Ishikawa (cell line): ENCODE measurements around the gene RHOF.

Source experiments
- CEBPB ChIP-seq: IDR thresholded peaks from 2 replicates; pipeline ENCODE4 v1.6.1; 2012
- CREB1 ChIP-seq: IDR thresholded peaks from 2 replicates; pipeline ENCODE4 v1.6.1; 2012; ENCODE audit warnings: low read depth
- EGR1 ChIP-seq: IDR thresholded peaks from 2 replicates; pipeline ENCODE4 v1.6.1; 2012
- EP300 ChIP-seq: IDR thresholded peaks from 2 replicates; pipeline ENCODE4 v1.6.1; 2012; ENCODE audit warnings: borderline replicate concordance
- FOXM1 ChIP-seq: IDR thresholded peaks from 2 replicates; pipeline ENCODE4 v1.6.1; 2012; ENCODE audit warnings: low read depth, borderline replicate concordance
- NFIC ChIP-seq: IDR thresholded peaks from 2 replicates; pipeline ENCODE4 v1.6.1; 2012
- RAD21 ChIP-seq: IDR thresholded peaks from 2 replicates; pipeline ENCODE4 v1.6.1; 2012; ENCODE audit warnings: low read depth
- TAF1 ChIP-seq: IDR thresholded peaks from 2 replicates; pipeline ENCODE4 v1.6.1; 2012; ENCODE audit warnings: low read depth, mild to moderate bottlenecking
- TCF12 ChIP-seq: IDR thresholded peaks from 2 replicates; pipeline ENCODE4 v1.6.1; 2012; ENCODE audit warnings: low read depth
- TEAD4 ChIP-seq: IDR thresholded peaks from 2 replicates; pipeline ENCODE4 v1.6.1; 2012
- YY1 ChIP-seq: IDR thresholded peaks from 2 replicates; pipeline ENCODE4 v1.6.1; 2012; ENCODE audit warnings: low read depth
- ZBTB7A ChIP-seq: IDR thresholded peaks from 2 replicates; pipeline ENCODE4 v1.6.1; 2012; ENCODE audit warnings: low read depth
- TF ChIP-seq, protein P1 (sequence below): IDR thresholded peaks from 2 replicates; pipeline ENCODE4 v1.6.1; 2012
- TF ChIP-seq, protein P2 (sequence below): IDR thresholded peaks from 2 replicates; pipeline ENCODE4 v1.6.1; 2012
- TF ChIP-seq, protein P3 (sequence below): IDR thresholded peaks from 2 replicates; pipeline ENCODE4 v1.6.1; 2012; ENCODE audit warnings: low read depth, mild to moderate bottlenecking

Gene RHOF

DNA sequence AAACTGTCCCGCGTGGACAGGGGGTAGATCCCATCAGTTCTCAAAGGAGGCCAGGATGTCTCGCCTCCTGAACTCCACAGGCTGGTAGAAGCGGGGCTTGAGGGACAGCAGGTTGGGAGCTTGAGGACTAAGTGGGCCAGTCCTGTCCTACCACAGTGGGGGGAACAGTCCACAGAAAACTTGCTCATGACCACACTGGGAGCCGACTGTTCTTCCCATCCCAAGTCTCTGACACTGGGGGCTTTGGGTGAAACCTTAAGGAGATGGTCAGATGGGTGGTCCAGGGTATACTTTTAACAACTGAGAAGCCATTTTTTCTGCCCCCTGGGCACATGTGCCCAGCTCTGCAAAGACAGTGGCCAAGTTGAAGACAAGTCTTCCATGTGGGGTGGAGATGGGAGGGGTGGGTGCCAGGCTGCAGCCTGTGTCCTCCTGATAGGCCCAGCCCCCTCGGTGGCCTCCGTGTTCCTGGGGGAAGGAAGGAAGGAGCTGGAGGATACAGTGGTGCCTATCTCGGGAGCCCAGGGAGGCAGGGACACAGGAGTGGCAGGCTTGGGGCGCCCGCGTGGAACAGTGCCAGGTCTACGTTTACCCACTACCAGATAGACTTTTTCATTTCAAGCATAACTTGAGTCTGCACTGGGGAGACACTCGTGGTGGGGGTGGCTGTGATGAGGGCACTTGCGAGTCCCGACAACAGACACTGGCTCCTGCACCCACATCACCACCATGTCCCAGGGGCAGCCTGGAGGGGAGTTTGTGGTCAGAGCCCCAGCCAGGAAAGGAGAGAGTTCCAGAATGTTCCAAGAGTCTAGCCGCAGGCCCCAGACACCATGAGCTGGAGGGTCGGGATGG is 14.7 kb downstream of the RHOF start:
- TF ChIP-seq FOXM1 (no peak), CEBPB (no peak)
- TF ChIP-seq, protein P1, sequence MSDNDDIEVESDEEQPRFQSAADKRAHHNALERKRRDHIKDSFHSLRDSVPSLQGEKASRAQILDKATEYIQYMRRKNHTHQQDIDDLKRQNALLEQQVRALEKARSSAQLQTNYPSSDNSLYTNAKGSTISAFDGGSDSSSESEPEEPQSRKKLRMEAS, result no peak

DNA sequence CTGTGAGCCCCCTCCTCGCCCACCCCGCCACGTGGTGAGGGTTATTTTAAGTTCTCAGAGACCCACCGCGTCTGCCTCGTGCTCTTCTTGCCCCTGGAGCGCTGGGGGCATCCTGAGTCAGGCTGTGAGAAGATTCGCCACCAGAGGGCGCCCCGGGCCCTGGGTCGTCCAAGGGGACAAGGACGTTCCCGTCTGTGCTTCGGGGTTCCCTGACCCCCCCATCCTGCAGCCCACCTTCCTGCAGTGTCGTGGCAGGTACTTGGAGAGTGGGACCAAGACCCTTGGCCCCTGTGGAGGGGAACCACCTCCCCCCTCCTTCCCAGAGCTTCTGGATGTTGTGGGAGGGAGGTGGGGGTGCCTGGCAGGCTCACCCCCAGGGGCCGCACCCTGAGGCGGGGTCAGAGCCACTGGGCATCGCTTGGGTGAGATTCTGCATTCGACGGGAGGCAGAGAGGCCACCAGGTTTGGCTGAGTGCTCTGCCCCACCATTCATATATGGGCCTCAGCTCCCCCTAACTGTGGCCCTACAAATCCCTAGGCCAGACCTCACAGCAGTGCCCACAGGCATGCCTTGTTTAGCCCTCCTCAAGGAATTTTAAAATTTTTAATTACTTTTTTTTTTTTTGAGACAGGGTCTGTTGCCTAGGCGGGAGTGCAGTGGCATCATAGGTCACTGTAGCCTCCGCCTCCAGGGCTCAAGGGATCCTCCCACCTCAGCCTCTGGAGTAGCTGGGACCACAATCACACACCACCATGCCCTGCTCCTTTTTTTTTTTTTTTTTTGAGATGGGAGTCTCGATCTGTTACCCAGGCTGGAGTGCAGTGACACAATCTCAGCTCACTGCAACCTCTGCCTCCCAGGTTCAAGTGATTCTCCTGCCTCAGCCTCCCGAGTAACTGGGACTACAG is 17.0 kb downstream of the RHOF start:
- TF ChIP-seq CREB1 (no peak), FOXM1 (no peak), TCF12 (no peak), RAD21 (peak; percentile 63), TAF1 (0 out of 2 replicates have a peak, but pooled peaks have one; percentile 30), EP300 (peak; percentile 41; the same call in 1 of the 2 replicates), TEAD4 (no peak), ZBTB7A (peak; percentile 89), YY1 (no peak), CEBPB (no peak), EGR1 (no peak)
- TF ChIP-seq, protein P2, sequence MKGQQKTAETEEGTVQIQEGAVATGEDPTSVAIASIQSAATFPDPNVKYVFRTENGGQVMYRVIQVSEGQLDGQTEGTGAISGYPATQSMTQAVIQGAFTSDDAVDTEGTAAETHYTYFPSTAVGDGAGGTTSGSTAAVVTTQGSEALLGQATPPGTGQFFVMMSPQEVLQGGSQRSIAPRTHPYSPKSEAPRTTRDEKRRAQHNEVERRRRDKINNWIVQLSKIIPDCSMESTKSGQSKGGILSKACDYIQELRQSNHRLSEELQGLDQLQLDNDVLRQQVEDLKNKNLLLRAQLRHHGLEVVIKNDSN, result no peak
- TF ChIP-seq, protein P3, sequence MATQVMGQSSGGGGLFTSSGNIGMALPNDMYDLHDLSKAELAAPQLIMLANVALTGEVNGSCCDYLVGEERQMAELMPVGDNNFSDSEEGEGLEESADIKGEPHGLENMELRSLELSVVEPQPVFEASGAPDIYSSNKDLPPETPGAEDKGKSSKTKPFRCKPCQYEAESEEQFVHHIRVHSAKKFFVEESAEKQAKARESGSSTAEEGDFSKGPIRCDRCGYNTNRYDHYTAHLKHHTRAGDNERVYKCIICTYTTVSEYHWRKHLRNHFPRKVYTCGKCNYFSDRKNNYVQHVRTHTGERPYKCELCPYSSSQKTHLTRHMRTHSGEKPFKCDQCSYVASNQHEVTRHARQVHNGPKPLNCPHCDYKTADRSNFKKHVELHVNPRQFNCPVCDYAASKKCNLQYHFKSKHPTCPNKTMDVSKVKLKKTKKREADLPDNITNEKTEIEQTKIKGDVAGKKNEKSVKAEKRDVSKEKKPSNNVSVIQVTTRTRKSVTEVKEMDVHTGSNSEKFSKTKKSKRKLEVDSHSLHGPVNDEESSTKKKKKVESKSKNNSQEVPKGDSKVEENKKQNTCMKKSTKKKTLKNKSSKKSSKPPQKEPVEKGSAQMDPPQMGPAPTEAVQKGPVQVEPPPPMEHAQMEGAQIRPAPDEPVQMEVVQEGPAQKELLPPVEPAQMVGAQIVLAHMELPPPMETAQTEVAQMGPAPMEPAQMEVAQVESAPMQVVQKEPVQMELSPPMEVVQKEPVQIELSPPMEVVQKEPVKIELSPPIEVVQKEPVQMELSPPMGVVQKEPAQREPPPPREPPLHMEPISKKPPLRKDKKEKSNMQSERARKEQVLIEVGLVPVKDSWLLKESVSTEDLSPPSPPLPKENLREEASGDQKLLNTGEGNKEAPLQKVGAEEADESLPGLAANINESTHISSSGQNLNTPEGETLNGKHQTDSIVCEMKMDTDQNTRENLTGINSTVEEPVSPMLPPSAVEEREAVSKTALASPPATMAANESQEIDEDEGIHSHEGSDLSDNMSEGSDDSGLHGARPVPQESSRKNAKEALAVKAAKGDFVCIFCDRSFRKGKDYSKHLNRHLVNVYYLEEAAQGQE, result no peak
- TF ChIP-seq, protein P1, result peak; percentile 70

DNA sequence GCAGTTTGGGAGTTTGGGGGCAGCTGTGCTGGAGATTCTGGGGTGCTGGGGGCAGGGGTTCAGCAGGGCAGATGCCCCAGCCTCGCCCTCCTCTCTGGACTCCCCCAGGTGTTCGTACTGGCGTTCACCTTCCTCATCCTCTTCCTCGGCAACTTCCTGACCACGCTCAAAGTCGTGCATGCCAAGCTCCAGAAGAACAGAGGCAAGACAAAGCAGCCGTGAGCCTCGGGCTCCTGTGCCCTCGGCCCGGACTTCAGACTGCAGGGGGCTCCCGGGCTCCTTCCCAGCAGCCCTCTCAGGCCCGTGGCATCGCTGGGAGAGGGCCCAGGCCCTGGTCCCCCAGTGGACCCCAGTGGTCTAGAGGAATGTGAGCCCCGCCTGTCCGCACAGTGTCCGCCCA is 18.0 kb downstream of the RHOF start:
- TF ChIP-seq TAF1 (peak; percentile 2; the same call in 1 of the 2 replicates), TEAD4 (0 out of 2 replicates have a peak, but pooled peaks have one; percentile 29)
- TF ChIP-seq, protein P1, result no peak

DNA sequence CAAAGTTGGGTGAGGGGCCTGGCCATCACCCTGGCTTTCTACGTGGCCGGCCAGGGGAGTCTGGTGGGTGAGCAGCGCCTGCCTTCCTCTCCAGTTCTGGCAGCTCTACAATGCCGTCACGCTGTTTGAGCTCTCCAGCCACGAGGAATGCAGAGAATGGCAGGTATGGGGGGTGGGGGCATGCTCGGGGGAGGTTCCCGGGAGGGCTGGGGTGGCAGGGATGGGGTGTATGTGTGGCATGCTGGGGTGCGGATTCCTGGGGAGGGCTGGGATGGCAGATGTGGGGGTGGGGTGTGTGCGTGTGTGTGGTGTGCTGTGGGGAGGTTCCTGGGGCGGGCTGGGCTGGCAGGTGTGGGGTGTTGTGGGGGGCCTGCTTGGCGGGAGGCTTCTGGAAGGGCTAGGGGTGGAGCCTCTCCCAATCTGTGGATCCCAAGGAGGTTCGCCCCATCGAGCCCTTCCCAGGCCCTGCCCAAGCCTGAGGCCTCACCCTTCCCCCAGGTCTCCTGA is 18.5 kb downstream of the RHOF start:
- TF ChIP-seq RAD21 (no peak), FOXM1 (peak; percentile 14; the same call in 1 of the 2 replicates), TEAD4 (peak; percentile 99), EGR1 (0 out of 2 replicates have a peak, but pooled peaks have one; percentile 21), CREB1 (no peak), EP300 (peak; percentile 52; the same call in 1 of the 2 replicates), CEBPB (no peak), TCF12 (peak; percentile 59; the same call in 1 of the 2 replicates), TAF1 (peak; percentile 24; the same call in 1 of the 2 replicates), NFIC (peak; percentile 61; the same call in 1 of the 2 replicates), YY1 (peak; percentile 29; the same call in 1 of the 2 replicates), ZBTB7A (peak; percentile 92)
- TF ChIP-seq, protein P1, result peak; percentile 86
- TF ChIP-seq, protein P3, result no peak
- TF ChIP-seq, protein P2, result no peak
